Measurements from ENCODE around the gene SEMA7A.

GRCh38 chr15:74377831-74378766 lies 55.7 kb downstream of the SEMA7A start:
- TF ChIP-seq POLR2A (IDR thresholded peaks at IDR 0.05) (no peak), CTCF (IDR thresholded peaks at IDR 0.05) (no peak)
